ENCODE data around the gene CAPN15. TPM values are rescaled to one million over a fixed set of nuclear protein-coding genes. Genes with fewer than 3 reads are reported as not detected.

Gene CAPN15
- total and polyA plus RNA-seq, 9 of the 15 experiments (the other 6 are each of a cell fraction or from before 2014, with no cell fraction given) = 0.62 to 111 (median 14.2) TPM

DNA sequence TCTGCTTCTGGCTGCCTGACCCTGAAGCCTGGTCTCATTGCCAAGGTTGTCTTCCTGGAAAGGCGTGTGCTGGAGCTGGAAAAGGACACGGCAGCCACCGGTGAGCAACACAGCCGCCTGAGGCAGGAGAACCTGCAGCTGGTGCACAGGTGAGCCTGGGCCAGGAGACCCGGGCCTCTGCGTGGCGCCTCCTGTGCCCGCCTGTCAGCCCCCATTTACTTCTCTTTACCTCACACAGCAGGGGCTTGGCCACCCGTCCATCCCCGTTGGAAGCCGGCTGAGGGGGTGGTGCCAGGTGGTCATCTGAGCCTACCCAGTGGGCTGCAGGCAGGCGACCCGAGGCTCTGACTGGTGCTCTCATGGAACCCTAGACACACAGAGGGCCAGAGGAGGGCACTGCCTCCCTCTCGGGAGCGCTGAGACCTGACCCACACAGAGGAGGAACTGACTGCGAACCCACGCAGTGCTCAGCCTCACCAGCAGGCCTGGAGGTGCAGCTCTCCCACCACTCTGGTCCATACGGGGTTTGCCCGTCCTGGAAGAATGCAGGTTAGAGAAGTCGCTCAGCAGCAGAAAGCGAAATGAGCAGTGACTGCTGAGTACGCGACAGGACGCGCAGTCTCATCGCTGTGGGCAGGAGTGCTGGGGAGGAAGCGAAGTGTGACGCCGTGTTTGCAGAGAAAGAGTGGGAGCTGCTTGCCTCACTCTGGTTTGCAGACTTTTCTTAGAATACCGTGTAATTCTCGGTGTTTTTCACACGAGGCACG, 21.9 kb upstream of the CAPN15 start:
- no peak for FAIRE-seq
- TF ChIP-seq, protein P1, sequence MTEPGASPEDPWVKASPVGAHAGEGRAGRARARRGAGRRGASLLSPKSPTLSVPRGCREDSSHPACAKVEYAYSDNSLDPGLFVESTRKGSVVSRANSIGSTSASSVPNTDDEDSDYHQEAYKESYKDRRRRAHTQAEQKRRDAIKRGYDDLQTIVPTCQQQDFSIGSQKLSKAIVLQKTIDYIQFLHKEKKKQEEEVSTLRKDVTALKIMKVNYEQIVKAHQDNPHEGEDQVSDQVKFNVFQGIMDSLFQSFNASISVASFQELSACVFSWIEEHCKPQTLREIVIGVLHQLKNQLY (CRISPR knock-in tag; conservative IDR thresholded peaks at IDR 0.05) = no peak
- TF ChIP-seq TCFL5 (CRISPR knock-in tag; conservative IDR thresholded peaks at IDR 0.05) (no peak), ZNF311 (CRISPR knock-in tag; IDR thresholded peaks at IDR 0.05) (no peak), EZH2 (IDR thresholded peaks at IDR 0.05; ENCODE audit: borderline replicate concordance, low read depth, low read length) (no peak), ZNF282 (CRISPR knock-in tag; IDR thresholded peaks at IDR 0.05) (no peak), XRCC4 (IDR thresholded peaks at IDR 0.05; ENCODE audit: extremely low read depth, insufficient read depth, insufficient read length) (no peak), BCL6 (CRISPR knock-in tag; IDR thresholded peaks at IDR 0.05) (no peak), TRIM24 (IDR thresholded peaks at IDR 0.05) (no peak), HCFC1 (IDR thresholded peaks at IDR 0.05; ENCODE audit: low read depth, low read length) (no peak)
- TF ChIP-seq, protein P2, sequence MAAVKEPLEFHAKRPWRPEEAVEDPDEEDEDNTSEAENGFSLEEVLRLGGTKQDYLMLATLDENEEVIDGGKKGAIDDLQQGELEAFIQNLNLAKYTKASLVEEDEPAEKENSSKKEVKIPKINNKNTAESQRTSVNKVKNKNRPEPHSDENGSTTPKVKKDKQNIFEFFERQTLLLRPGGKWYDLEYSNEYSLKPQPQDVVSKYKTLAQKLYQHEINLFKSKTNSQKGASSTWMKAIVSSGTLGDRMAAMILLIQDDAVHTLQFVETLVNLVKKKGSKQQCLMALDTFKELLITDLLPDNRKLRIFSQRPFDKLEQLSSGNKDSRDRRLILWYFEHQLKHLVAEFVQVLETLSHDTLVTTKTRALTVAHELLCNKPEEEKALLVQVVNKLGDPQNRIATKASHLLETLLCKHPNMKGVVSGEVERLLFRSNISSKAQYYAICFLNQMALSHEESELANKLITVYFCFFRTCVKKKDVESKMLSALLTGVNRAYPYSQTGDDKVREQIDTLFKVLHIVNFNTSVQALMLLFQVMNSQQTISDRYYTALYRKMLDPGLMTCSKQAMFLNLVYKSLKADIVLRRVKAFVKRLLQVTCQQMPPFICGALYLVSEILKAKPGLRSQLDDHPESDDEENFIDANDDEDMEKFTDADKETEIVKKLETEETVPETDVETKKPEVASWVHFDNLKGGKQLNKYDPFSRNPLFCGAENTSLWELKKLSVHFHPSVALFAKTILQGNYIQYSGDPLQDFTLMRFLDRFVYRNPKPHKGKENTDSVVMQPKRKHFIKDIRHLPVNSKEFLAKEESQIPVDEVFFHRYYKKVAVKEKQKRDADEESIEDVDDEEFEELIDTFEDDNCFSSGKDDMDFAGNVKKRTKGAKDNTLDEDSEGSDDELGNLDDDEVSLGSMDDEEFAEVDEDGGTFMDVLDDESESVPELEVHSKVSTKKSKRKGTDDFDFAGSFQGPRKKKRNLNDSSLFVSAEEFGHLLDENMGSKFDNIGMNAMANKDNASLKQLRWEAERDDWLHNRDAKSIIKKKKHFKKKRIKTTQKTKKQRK (IDR thresholded peaks at IDR 0.05; ENCODE audit: borderline replicate concordance, low read depth, low read length) = no peak
- TF ChIP-seq, protein P3, sequence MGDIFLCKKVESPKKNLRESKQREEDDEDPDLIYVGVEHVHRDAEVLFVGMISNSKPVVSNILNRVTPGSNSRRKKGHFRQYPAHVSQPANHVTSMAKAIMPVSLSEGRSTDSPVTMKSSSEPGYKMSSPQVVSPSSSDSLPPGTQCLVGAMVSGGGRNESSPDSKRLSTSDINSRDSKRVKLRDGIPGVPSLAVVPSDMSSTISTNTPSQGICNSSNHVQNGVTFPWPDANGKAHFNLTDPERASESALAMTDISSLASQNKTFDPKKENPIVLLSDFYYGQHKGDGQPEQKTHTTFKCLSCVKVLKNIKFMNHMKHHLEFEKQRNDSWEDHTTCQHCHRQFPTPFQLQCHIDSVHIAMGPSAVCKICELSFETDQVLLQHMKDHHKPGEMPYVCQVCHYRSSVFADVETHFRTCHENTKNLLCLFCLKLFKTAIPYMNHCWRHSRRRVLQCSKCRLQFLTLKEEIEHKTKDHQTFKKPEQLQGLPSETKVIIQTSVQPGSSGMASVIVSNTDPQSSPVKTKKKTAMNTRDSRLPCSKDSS (IDR thresholded peaks at IDR 0.05; ENCODE audit: low read depth, partially characterized antibody) = no peak
- TF ChIP-seq, protein P4, sequence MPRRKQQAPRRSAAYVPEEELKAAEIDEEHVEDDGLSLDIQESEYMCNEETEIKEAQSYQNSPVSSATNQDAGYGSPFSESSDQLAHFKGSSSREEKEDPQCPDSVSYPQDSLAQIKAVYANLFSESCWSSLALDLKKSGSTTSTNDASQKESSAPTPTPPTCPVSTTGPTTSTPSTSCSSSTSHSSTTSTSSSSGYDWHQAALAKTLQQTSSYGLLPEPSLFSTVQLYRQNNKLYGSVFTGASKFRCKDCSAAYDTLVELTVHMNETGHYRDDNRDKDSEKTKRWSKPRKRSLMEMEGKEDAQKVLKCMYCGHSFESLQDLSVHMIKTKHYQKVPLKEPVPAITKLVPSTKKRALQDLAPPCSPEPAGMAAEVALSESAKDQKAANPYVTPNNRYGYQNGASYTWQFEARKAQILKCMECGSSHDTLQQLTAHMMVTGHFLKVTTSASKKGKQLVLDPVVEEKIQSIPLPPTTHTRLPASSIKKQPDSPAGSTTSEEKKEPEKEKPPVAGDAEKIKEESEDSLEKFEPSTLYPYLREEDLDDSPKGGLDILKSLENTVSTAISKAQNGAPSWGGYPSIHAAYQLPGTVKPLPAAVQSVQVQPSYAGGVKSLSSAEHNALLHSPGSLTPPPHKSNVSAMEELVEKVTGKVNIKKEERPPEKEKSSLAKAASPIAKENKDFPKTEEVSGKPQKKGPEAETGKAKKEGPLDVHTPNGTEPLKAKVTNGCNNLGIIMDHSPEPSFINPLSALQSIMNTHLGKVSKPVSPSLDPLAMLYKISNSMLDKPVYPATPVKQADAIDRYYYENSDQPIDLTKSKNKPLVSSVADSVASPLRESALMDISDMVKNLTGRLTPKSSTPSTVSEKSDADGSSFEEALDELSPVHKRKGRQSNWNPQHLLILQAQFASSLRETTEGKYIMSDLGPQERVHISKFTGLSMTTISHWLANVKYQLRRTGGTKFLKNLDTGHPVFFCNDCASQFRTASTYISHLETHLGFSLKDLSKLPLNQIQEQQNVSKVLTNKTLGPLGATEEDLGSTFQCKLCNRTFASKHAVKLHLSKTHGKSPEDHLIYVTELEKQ (CRISPR knock-in tag; IDR thresholded peaks at IDR 0.05) = no peak

More for the DNA sequence above, 21.9 kb upstream of the CAPN15 start:
- Histone ChIP-seq H4K20me1 (replicated peaks; ENCODE audit: control insufficient read depth, insufficient read depth, low read length) (no peaks in the 10 kb centered on the region; the same call in 1 of the 2 replicates), H3K4me2 (ENCODE audit: insufficient read depth, low read length) (no peak overlapping the region), H3K9me3 (replicated peaks; ENCODE audit: control insufficient read depth, insufficient read depth, low read depth, low read length) (no peaks in the 10 kb centered on the region), H2AFZ (ENCODE audit: low read depth, low read length) (no peak overlapping the region), H3K4me3 (no peak overlapping the region), H3K4me1 (replicated peaks in 1 of 2; ENCODE audit: control insufficient read depth in 2 of 2, insufficient read depth in 2 of 2, low read length in 2 of 2) (peaks cover 0 to 29% of the 10 kb centered on the region in 2 experiments; a peak in 4 of 5 replicates), H3K27me3 (ENCODE audit: control insufficient read depth in 2 of 2, insufficient read depth in 2 of 2, low read length in 2 of 2) (no peaks in the 10 kb centered on the region), H3K36me3 (ENCODE audit: control insufficient read depth, insufficient read depth, low read length) (no peaks in the 10 kb centered on the region), H3K27ac (ENCODE audit: extremely low read depth, low read depth, low read length) (no peak overlapping the region), H3K9ac (ENCODE audit: insufficient read depth in 1 of 2, low read depth in 2 of 2, low read length in 2 of 2) (peak overlapping the region in 1 of 2 experiments; percentile 61; a peak in 2 of 4 replicates), H3K9me1 (ENCODE audit: control insufficient read depth, insufficient read depth, low read length) (no peaks in the 10 kb centered on the region), H3K79me2 (ENCODE audit: control insufficient read depth, insufficient read depth, low read length) (no peaks in the 10 kb centered on the region)
- WGBS (ENCODE audit: insufficient coverage, low coverage, missing lambda C conversion rate) = 68% methylated on average over 29 of the region's 33 CpGs
- in situ Hi-C loops (cut with MboI) = no loop called here
- no TSS peak for BruUV-seq (replicated peaks)
- intact Hi-C loops (cut with micrococcal nuclease) = no loop called here
- DNase-seq (ENCODE audit: extremely low read depth in 1 of 4, low spot score in 3 of 4) (no peak), ATAC-seq (0 out of 3 replicates have a peak, but pooled peaks have one; percentile 39)
- POLR2A ChIA-PET = interaction anchor here (0.8 to 1.9 kb wide), 2 partner anchors 10 to 14 kb away, joined by 4 to 5 read pairs; no protein-coding TSS in a partner anchor
- CTCF ChIA-PET (ENCODE audit: low intra/inter-chr PET ratio) = no interaction called here

Measured in K562 (cell line).